ENCODE data around the gene SMIM27. TPM values are rescaled to one million over a fixed set of nuclear protein-coding genes. Genes with fewer than 3 reads are reported as not detected.
"Not testable (repeated sequence)": the region's sequence is repeated elsewhere in the genome, so short reads cannot be mapped to it uniquely, and the experiment has no call there.

SMIM27 gene
- total RNA-seq, 2 experiments from 2014 or later: 27.3 to 30.1 TPM

DNA sequence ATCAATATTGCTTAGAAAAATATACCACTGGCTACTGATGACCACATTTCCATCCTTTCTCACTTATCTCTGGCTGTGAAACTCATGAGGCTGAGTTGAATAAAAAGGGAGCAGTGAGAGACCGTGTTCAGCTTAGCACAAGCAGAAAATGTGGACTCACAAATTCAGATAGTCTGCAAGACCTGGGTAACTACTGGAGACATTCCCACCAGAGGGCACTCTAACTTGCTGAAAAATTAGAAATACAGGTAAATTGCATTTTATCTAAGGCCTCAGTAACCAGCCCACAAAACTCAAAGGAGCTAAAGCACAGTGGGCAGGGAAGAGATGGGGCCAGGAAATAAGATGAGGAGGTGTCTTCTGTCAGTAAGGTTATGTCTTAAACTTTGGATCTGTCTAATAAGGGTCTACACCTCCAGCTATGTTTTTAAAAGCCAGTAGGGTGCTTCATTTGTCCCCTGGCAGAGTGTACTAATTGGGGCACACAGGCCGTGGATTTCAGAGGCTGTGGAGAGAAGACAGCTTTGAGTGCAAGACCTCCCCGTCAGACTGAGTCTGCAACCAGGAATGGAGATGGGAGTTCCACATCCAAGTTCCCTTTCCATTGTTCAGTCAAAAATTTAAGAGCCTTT, 29.5 kb downstream of the SMIM27 start:
- H3K9me3 Mint-ChIP-seq: no peaks in the 10 kb centered on the region
- DNase-seq: peak; percentile 33
- peaks cover 5% of the 10 kb centered on the region for H3K4me1 Mint-ChIP-seq
- H3K4me3 Mint-ChIP-seq: no peak overlapping the region
- peaks cover 32% of the 10 kb centered on the region for H3K27me3 Mint-ChIP-seq
- CTCF ChIA-PET: interaction anchor here (0.9 to 11.8 kb wide), 17 partner anchors 8 to 404 kb away, joined by 3 to 416 read pairs (median 4); partner anchors contain the start of genes ACO1, NDUFB6 and RIGI
- POLR2A ChIA-PET: interaction anchor here (1.1 to 4.6 kb wide), 3 partner anchors 28 to 203 kb away, joined by 3 to 20 read pairs (median 5); partner anchors contain the start of gene RIGI
- H3K36me3 Mint-ChIP-seq (ENCODE audit: low read depth): no peaks in the 10 kb centered on the region
- no peak overlapping the region for H3K27ac Mint-ChIP-seq

DNA sequence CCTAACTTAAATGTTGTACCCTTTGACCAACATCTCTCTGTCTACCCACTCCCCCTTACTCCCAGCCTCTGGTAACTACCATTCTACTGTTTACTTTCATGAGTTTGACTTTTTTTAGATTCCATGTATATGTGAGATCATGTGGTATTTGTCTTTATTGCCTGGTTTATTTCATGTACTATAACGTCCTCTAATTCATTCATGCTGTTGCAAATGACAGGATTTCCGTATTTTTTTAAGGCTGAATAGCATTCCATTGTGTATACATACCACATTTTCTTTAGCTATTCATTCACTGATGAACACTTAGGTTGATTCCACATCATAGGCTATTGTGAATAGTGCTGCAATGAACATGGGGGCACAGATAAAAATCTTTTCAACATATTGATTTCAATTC, 32.7 kb downstream of the SMIM27 start:
- H3K27me3 Mint-ChIP-seq: peaks cover 36% of the 10 kb centered on the region
- ChIA-PET CTCF (interaction anchor here (1.0 to 1.4 kb wide), 2 partner anchors 206 to 383 kb away, joined by 3 to 4 read pairs; no protein-coding TSS in a partner anchor), POLR2A (no interaction called here)
- H3K4me3 Mint-ChIP-seq: no peak overlapping the region
- H3K27ac Mint-ChIP-seq: no peak overlapping the region
- DNase-seq: no peak
- peaks cover 5% of the 10 kb centered on the region for H3K4me1 Mint-ChIP-seq
- no peaks in the 10 kb centered on the region for H3K36me3 Mint-ChIP-seq (ENCODE audit: low read depth)
- no peaks in the 10 kb centered on the region for H3K9me3 Mint-ChIP-seq

DNA sequence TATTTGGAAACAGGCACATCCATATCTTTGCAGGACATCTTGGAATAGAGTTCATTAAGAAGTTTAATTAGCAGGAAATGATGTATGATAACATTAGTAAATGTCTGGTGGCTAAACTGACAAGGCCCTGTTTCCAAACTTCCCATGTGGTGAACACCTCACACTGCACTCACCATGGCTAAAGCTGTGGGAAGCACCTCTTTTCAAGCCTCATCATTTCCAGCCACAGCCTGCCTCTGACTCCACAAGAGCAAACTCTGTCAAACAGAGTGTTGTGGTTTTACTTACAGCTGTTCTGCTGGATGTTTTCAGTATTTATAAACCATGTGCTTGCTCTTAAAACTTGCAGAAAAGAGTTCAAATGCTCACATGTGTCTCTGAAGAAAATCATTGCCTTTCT, 35.8 kb downstream of the SMIM27 start:
- ChIA-PET POLR2A (interaction anchor here (1.0 kb wide), 1 partner anchor 37 kb away, joined by 3 read pairs; no protein-coding TSS in a partner anchor), CTCF (interaction anchor here (0.9 to 5.5 kb wide), 5 partner anchors 7 to 380 kb away, joined by 3 to 41 read pairs (median 11); partner anchors contain the start of gene ACO1)
- Mint-ChIP-seq H3K27me3 (peaks cover 28% of the 10 kb centered on the region), H3K27ac (no peak overlapping the region), H3K4me3 (no peak overlapping the region), H3K4me1 (no peaks in the 10 kb centered on the region), H3K9me3 (no peaks in the 10 kb centered on the region), H3K36me3 (ENCODE audit: low read depth) (no peaks in the 10 kb centered on the region)
- no peak for DNase-seq

DNA sequence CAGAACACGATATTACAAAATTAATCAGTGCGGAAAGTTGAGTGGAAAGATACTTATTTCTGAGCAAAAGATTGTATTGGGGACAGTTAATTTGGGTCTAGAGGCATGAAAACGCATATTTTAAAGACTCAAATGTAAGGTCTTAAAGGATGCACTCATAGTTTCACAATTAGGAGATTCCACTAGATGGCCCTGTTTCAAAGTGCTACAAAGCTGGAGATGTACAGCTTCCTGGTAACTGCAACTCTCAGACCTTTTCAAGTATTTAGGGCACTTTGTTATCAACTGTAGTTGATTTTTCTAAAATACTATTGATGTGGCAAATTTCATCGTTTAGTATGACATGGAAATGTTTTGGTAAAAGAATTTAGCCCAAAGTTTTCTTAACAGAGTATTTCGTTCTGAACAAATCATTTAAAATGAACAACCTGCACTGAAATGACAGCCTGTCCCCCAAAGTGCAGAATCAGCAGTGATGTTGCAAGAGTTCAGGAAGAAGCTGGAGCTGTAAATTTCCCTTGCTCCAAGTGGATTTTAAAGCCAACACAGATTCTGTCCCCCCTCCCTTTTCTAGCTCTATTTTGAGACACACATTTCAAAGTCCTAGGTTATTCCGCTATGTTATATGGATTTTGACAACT, 37.1 kb downstream of the SMIM27 start:
- H3K27me3 Mint-ChIP-seq: peaks cover 28% of the 10 kb centered on the region
- H3K36me3 Mint-ChIP-seq (ENCODE audit: low read depth): no peaks in the 10 kb centered on the region
- ChIA-PET POLR2A (interaction anchor here (1.3 kb wide), 1 partner anchor 17 kb away, joined by 3 read pairs; no protein-coding TSS in a partner anchor), CTCF (interaction anchor here (0.6 to 5.5 kb wide), 10 partner anchors 9 to 379 kb away, joined by 3 to 41 read pairs (median 3); no protein-coding TSS in a partner anchor)
- no peak overlapping the region for H3K27ac Mint-ChIP-seq
- no peaks in the 10 kb centered on the region for H3K4me1 Mint-ChIP-seq
- DNase-seq: no peak
- no peaks in the 10 kb centered on the region for H3K9me3 Mint-ChIP-seq
- no peak overlapping the region for H3K4me3 Mint-ChIP-seq

DNA sequence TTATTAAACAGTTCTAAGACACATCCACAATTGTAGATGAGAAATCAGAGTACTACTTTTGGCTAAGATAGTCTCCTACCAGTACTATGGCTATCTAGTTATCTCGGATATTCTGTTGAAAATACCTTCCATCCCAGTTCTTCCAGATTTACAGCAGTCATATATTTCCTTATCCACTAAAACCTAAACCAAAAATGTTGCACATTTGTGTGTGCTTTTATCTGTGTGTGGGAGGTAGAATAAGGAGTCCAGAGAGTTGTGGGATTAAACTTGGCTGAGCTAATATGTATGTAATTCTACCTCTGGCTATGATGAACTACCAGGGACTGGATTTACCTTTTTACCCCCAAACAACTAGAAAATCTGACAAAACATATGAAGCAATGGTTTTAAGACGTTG, 38.3 kb downstream of the SMIM27 start:
- H3K27ac Mint-ChIP-seq: no peak overlapping the region
- CTCF ChIA-PET: interaction anchor here (1.0 to 5.5 kb wide), 2 partner anchors 10 to 40 kb away, joined by 3 to 41 read pairs; no protein-coding TSS in a partner anchor
- H3K4me1 Mint-ChIP-seq: no peaks in the 10 kb centered on the region
- H3K27me3 Mint-ChIP-seq: peaks cover 20% of the 10 kb centered on the region
- H3K36me3 Mint-ChIP-seq (ENCODE audit: low read depth): no peaks in the 10 kb centered on the region
- no peak overlapping the region for H3K4me3 Mint-ChIP-seq
- POLR2A ChIA-PET: no interaction called here
- no peak for DNase-seq
- no peaks in the 10 kb centered on the region for H3K9me3 Mint-ChIP-seq

DNA sequence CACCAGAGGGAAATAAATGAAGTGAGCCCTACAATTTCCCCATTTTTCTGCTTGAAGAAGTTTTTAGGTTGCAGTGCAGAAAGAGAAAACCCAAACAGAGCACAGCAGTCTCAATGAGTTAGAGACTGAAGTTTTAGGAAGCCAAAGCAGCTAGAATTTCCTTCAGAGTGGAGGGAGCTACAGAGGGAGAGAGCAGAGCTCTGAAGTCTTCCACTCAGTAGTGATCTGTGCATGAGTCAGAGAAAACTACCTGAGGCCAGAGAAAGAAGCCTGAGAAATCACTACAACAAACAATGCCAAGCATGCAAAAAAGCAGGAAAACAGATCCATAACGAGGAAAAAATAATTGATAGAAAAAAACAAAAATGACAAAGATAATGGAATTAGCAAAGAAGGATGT, 38.8 kb downstream of the SMIM27 start:
- H3K4me3 Mint-ChIP-seq: no peak overlapping the region
- no peak for DNase-seq
- H3K27ac Mint-ChIP-seq: no peak overlapping the region
- peaks cover 16% of the 10 kb centered on the region for H3K27me3 Mint-ChIP-seq
- no peaks in the 10 kb centered on the region for H3K36me3 Mint-ChIP-seq (ENCODE audit: low read depth)
- H3K9me3 Mint-ChIP-seq: no peaks in the 10 kb centered on the region
- POLR2A ChIA-PET: no interaction called here
- CTCF ChIA-PET: interaction anchor here (1.0 to 5.5 kb wide), 2 partner anchors 10 to 40 kb away, joined by 3 to 41 read pairs; no protein-coding TSS in a partner anchor
- peaks cover 2% of the 10 kb centered on the region for H3K4me1 Mint-ChIP-seq

DNA sequence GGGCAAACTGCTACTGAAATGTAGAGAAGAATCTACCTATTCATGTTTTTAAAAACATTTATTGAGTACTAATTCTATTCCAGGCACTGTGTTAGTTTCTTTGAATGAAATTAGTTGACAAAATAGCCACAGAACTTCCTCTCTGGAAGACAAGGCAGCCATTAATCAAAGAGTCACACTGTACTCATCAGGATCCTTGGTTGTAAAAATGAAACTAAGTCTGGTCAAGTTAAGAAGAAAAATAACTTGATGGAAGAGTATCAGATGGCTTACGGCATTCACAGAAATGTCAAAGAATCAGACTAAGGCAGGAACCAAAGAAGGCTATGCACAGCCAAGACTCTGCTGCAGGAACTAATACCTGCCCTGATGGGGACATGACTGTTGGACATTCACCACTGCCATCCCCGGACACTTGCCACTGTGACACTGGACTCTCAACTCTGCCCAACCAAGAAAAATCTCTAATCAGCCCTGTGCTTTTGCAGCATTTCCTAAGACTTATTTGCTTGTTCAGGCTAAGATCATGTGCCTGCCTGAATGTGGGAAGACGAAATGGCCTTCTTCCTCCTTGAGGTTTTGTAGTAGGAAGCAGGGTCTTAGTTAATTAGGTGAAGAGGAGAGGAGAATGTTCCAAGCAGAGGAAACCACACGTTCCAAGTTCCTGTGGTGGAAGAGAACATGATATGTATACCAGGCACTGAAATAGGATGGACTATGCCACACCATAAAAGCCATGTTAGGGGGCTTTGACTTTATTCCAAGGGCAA, 44.2 kb downstream of the SMIM27 start:
- no peaks in the 10 kb centered on the region for H3K9me3 Mint-ChIP-seq
- peaks cover 21% of the 10 kb centered on the region for H3K27me3 Mint-ChIP-seq
- no peak overlapping the region for H3K27ac Mint-ChIP-seq
- no peak for DNase-seq
- no peak overlapping the region for H3K4me3 Mint-ChIP-seq
- ChIA-PET CTCF (interaction anchor here (1.0 kb wide), 1 partner anchor 14 kb away, joined by 3 read pairs; no protein-coding TSS in a partner anchor), POLR2A (no interaction called here)
- H3K36me3 Mint-ChIP-seq (ENCODE audit: low read depth): no peaks in the 10 kb centered on the region
- H3K4me1 Mint-ChIP-seq: peaks cover 2% of the 10 kb centered on the region

DNA sequence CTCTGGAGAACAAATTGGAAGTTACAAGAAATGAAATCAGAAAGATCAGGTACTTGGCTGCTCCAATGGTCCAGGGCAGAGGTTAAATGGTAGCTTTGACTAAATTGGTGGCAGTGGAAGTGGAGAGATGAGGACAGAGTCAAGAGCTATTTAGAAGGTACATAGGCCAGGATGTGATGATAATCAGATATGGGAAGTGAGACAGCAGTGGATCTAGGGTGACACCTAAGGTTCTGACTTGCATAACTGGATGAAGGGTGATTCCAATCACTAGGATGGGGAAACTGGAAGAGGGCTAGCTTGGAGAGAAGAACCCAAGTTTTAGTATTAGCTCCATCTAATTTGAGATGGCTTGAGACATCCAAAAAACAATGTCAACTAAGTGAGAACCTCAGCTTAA, 44.8 kb downstream of the SMIM27 start:
- no peak for DNase-seq
- ChIA-PET CTCF (no interaction called here), POLR2A (no interaction called here)
- Mint-ChIP-seq H3K9me3 (no peaks in the 10 kb centered on the region), H3K36me3 (ENCODE audit: low read depth) (no peaks in the 10 kb centered on the region), H3K4me1 (peaks cover 2% of the 10 kb centered on the region), H3K27ac (no peak overlapping the region), H3K4me3 (no peak overlapping the region), H3K27me3 (peaks cover 22% of the 10 kb centered on the region)

DNA sequence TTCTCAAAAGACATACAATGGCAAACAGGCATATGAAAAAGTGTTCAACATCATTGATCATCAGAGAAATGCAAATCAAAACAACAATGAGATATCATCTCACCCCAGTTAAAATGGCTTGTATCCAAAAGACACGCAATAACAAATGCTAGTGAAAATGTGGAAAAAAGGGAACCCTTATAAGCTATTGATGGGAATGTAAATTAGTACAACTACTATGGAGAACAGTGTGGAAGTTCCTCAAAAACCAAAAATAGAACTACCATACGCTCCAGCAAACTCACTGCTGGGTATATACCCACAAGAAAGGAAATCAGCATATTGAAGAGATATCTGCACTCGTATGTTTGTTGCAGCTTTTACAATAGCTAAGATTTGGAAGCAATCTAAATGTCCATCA, 46.9 kb downstream of the SMIM27 start:
- H3K27me3 Mint-ChIP-seq: peaks cover 24% of the 10 kb centered on the region
- H3K36me3 Mint-ChIP-seq (ENCODE audit: low read depth); H3K9me3 Mint-ChIP-seq; DNase-seq; POLR2A ChIA-PET; H3K4me1 Mint-ChIP-seq; H3K4me3 Mint-ChIP-seq; H3K27ac Mint-ChIP-seq; CTCF ChIA-PET: not testable (repeated sequence)

Other genes with a start within 250 kb of the SMIM27 start
- 1 to 10 TPM; 6.4 to 6.6 TPM for gene ACO1, start 167.7 kb upstream of the SMIM27 start, total RNA-seq
- gene RIGI, start 26.1 kb upstream of the SMIM27 start, total RNA-seq: 10 to 100 TPM; 32.4 to 33.7 TPM
- gene TOPORS, start 259 bp downstream of the SMIM27 start, total RNA-seq: 10 to 100 TPM; 12.2 to 12.7 TPM
- gene NDUFB6, start 20.8 kb downstream of the SMIM27 start, total RNA-seq: 10 to 100 TPM; 42.7 to 45.1 TPM
- under 1 TPM in 1 of 2 experiments, not detected in 1; 0.05 TPM for gene TAF1L, start 83.3 kb downstream of the SMIM27 start, total RNA-seq
- gene TMEM215, start 231.2 kb downstream of the SMIM27 start, total RNA-seq: not detected